ENCODE data around the gene SLAMF8.

DNA sequence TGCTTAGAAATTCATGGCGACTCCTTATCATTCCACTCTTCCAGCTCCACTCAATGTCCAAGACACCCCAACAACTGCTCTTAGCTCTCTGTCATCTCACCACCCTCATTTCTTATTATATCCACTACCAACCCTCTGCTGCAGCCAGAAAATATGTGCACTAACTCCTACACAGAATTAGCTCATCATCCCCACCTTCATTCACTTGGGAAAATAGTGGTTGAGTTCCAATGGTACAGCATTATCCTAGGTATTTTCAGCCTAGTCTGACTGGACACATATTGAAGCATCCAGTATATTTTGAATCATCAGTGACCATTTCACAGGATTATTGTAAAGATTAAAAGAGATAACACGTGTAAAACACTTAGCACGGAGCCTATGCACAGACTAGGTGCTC, 52.5 kb downstream of the SLAMF8 start:
- TF ChIP-seq CTCF (conservative IDR thresholded peaks at IDR 0.05 in 1 of 2, IDR thresholded peaks at IDR 0.05 in 1 of 2; ENCODE audit: extremely low read depth in 1 of 2, insufficient read depth in 1 of 2, low read depth in 1 of 2, low read length in 2 of 2) (no peak), EZH2 (IDR thresholded peaks at IDR 0.05; ENCODE audit: borderline replicate concordance, low read length) (no peak)

Data from mammary epithelial cell (primary cell).